SH-SY5Y (cell line): ENCODE results near the gene C5.

Source experiments
- GATA2 ChIP-seq: IDR thresholded peaks from 2 replicates; pipeline ENCODE4 v1.6.1; 2011; ENCODE audit warnings: mild to moderate bottlenecking, low read depth, low read length
- GATA3 ChIP-seq: IDR thresholded peaks from 2 replicates; pipeline ENCODE4 v1.6.1; 2011; ENCODE audit warnings: low read depth, mild to moderate bottlenecking, low read length, moderate library complexity

DNA sequence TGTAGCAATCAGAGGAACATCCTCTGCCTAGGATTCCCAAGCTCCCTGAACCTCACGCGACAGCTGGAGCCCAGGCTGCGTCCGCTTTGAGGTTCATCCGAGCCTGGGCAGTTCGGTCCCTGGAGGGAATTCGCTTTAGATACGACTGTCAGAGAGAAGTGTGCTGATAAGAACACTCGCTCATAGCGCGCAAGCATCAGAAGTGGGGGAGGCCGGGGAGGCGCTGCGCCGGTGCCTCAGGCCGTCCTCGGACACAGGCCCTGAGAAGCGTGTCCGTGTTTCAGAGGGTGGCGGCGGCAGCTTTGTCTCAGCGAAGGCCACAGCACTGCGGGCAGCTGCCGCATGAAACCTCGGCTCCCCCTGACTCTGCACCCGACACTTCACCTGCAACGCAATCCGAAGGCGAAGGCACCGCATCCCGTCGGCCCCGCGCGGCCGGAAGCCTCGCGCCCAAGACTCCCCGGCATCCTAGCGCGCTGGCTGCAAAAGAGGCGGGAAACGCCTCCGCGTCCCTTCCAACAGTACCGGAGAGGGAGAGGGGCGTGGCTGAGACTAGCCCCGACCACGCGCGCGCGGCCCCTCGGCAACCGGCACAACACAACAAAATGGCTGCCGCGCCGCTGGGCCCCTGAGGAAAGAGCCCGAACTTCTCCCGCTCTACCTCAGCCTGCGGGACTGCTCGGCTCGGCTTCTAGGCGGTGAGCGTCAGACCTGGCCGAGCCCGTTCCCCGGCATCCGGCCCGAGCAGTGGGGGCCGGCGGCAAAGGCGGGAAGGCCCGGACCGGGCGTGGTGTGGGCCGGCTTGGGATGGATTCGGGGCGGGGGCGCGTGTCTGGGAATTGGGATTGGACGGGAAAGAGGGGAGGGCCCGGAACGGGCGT lies 24.5 kb upstream of the C5 start, which contains the start of gene CNTRL:
- 0 out of 2 replicates have a peak, but pooled peaks have one; percentile 19 for TF ChIP-seq GATA2
- TF ChIP-seq GATA3: no peak
